ENCODE results near the gene SPOCK1.

SPOCK1 gene

GRCh38 chr5:137442660-137443059, 56.5 kb downstream of the SPOCK1 start:
- ChIA-PET CTCF (interaction anchor here (1.0 kb wide), 1 partner anchor 123 kb away, joined by 3 read pairs; no protein-coding TSS in a partner anchor), POLR2A (no interaction called here)
- no peak for DNase-seq (ENCODE audit: extremely low spot score)
- TF ChIP-seq CTCF (IDR thresholded peaks at IDR 0.05; ENCODE audit: control extremely low read depth, extremely low read depth, low read depth, missing control alignments), result no peak

- CTCF ChIA-PET, result interaction anchor here (1.0 kb wide), 1 partner anchor 122 kb away, joined by 3 read pairs; no protein-coding TSS in a partner anchor
- POLR2A ChIA-PET, result no interaction called here
Observed at GRCh38 chr5:137441476-137441875, 57.6 kb downstream of the SPOCK1 start.

GRCh38 chr5:137440795-137441194, 58.3 kb downstream of the SPOCK1 start:
- CTCF ChIA-PET, result no interaction called here
- no peak for DNase-seq (ENCODE audit: extremely low spot score)
- POLR2A ChIA-PET, result no interaction called here
- TF ChIP-seq CTCF (IDR thresholded peaks at IDR 0.05; ENCODE audit: control extremely low read depth, extremely low read depth, low read depth, missing control alignments), result no peak

More at GRCh38 chr5:137441476-137441875, 57.6 kb downstream of the SPOCK1 start:
- DNase-seq (ENCODE audit: extremely low spot score), result no peak
- TF ChIP-seq CTCF (IDR thresholded peaks at IDR 0.05; ENCODE audit: control extremely low read depth, extremely low read depth, low read depth, missing control alignments), result no peak

GRCh38 chr5:137439645-137440044, 59.5 kb downstream of the SPOCK1 start:
- POLR2A ChIA-PET, result no interaction called here
- no peak for TF ChIP-seq CTCF (IDR thresholded peaks at IDR 0.05; ENCODE audit: control extremely low read depth, extremely low read depth, low read depth, missing control alignments)
- no peak for DNase-seq (ENCODE audit: extremely low spot score)
- CTCF ChIA-PET, result interaction anchor here (1.3 kb wide), 1 partner anchor 33 kb away, joined by 3 read pairs; no protein-coding TSS in a partner anchor

GRCh38 chr5:137438932-137439331, 60.2 kb downstream of the SPOCK1 start:
- DNase-seq (ENCODE audit: extremely low spot score), result no peak
- POLR2A ChIA-PET, result no interaction called here
- TF ChIP-seq CTCF (IDR thresholded peaks at IDR 0.05; ENCODE audit: control extremely low read depth, extremely low read depth, low read depth, missing control alignments), result no peak
- CTCF ChIA-PET, result interaction anchor here (1.3 kb wide), 1 partner anchor 32 kb away, joined by 3 read pairs; no protein-coding TSS in a partner anchor

- ChIA-PET POLR2A (no interaction called here), CTCF (no interaction called here)
- DNase-seq (ENCODE audit: extremely low spot score), result no peak
- no peak for TF ChIP-seq CTCF (IDR thresholded peaks at IDR 0.05; ENCODE audit: control extremely low read depth, extremely low read depth, low read depth, missing control alignments)
Observed at GRCh38 chr5:137437774-137438173, 61.4 kb downstream of the SPOCK1 start.

Measured in GM10248 (cell line).